IMR-90 (cell line): ENCODE results near the gene KRT72. TPM values are rescaled to one million over a fixed set of nuclear protein-coding genes. Genes with fewer than 3 reads are reported as not detected.

ENCODE experiments used
- ATAC-seq: fragments of 200-7000 bp; cut with Tn5 transposase; 2 replicates; pipeline ENCODE4 v1.9.1; 2020; ENCODE audit warnings: low read depth, mild to moderate bottlenecking, moderate library complexity
- BruUV-seq: library from RNA; stranded (reverse); fragments of 400-500 nt; replicated peaks from 2 replicates; lab custom pipeline; 2021; lab: Mats Ljungman, UMichigan
- CTCF ChIA-PET: fragments of 300-600 bp; formaldehyde crosslinking; extraction: SDS; loops from one replicate; lab custom pipeline; 2021; ENCODE audit warnings: antibody characterized with exemption; lab: Yijun Ruan, JAX
- POLR2A ChIA-PET: fragments of 300-600 bp; sonication (Branson Sonifier 250); formaldehyde crosslinking; loops from one replicate; lab custom pipeline; 2022; ENCODE audit warnings: antibody characterized with exemption; ENCODE audit not compliant: unreplicated experiment; lab: Charles Lee
- DNase-seq: peaks from one replicate; pipeline ENCODE4 v3.0.0; 2013
- H2AFZ ChIP-seq: replicated peaks from 2 replicates; pipeline ENCODE3; 2013; ENCODE audit warnings: low read length, mild to moderate bottlenecking; ENCODE audit not compliant: poor library complexity
- H2AK5ac ChIP-seq: 2 replicates; pipeline ENCODE4 v1.6.1; 2013; ENCODE audit warnings: low read depth, low read length, inconsistent platforms
- H2AK9ac ChIP-seq: replicated peaks from 2 replicates; pipeline ENCODE3; 2013; ENCODE audit warnings: mild to moderate bottlenecking, low read depth, low read length, moderate library complexity; ENCODE audit not compliant: poor library complexity
- H2BK120ac ChIP-seq: 2 replicates; pipeline ENCODE4 v1.6.1; 2013; ENCODE audit warnings: low read depth, low read length, inconsistent platforms
- H2BK15ac ChIP-seq: 3 replicates; pipeline ENCODE4 v1.6.1; 2013; ENCODE audit warnings: low read depth, low read length, inconsistent platforms
- H2BK20ac ChIP-seq: 2 replicates; pipeline ENCODE4 v1.6.1; 2013; ENCODE audit warnings: low read depth, mild to moderate bottlenecking, inconsistent platforms, low read length, moderate library complexity
- H2BK5ac ChIP-seq: 2 replicates; pipeline ENCODE4 v1.6.1; 2013; ENCODE audit warnings: mild to moderate bottlenecking, low read depth, low read length, inconsistent platforms; ENCODE audit not compliant: poor library complexity, severe bottlenecking
- H3K14ac ChIP-seq: replicated peaks from 2 replicates; pipeline ENCODE4 v1.6.1; 2013; ENCODE audit warnings: low read depth, low read length, inconsistent platforms
- H3K18ac ChIP-seq: 2 replicates; pipeline ENCODE4 v1.6.1; 2013; ENCODE audit warnings: low read depth, low read length, control low read depth
- H3K23ac ChIP-seq: 2 replicates; pipeline ENCODE4 v1.6.1; 2013; ENCODE audit warnings: low read depth, low read length, inconsistent platforms
- H3K27ac ChIP-seq: 2 replicates; pipeline ENCODE4 v1.5.1; 2013; ENCODE audit warnings: mild to moderate bottlenecking, control low read depth, low read length; ENCODE audit not compliant: insufficient read depth
- H3K27me3 ChIP-seq: 2 replicates; pipeline ENCODE4 v1.6.1; 2013; ENCODE audit warnings: low read length; ENCODE audit not compliant: control insufficient read depth, insufficient read depth
- H3K36me3 ChIP-seq: 2 replicates; pipeline ENCODE4 v1.6.1; 2013; ENCODE audit warnings: low read length, mixed read lengths; ENCODE audit not compliant: control insufficient read depth, insufficient read depth
- H3K4ac ChIP-seq: 2 replicates; pipeline ENCODE4 v1.6.1; 2013; ENCODE audit warnings: low read depth, low read length, inconsistent platforms
- H3K4me1 ChIP-seq: 2 replicates; pipeline ENCODE4 v1.6.1; 2013; ENCODE audit warnings: low read length, mixed read lengths; ENCODE audit not compliant: control insufficient read depth, insufficient read depth
- H3K4me2 ChIP-seq: 2 replicates; pipeline ENCODE4 v1.6.1; 2013; ENCODE audit warnings: low read depth, mild to moderate bottlenecking, control low read depth, low read length, moderate library complexity
- H3K4me3 ChIP-seq: 2 replicates; pipeline ENCODE4 v1.5.1; 2013; ENCODE audit warnings: low read depth, mild to moderate bottlenecking, control low read depth, low read length, moderate library complexity; ENCODE audit not compliant: insufficient read depth
- H3K56ac ChIP-seq: 2 replicates; pipeline ENCODE4 v1.6.1; 2013; ENCODE audit warnings: low read length, inconsistent platforms; ENCODE audit not compliant: insufficient read depth; ENCODE audit errors: extremely low read depth
- H3K79me1 ChIP-seq, 2 experiments: 2 replicates each; pipeline ENCODE4 v1.6.1; 2013; ENCODE audit warnings: low read length in 2 of 2, inconsistent platforms in 1 of 2, low read depth in 1 of 2
- H3K9ac ChIP-seq: 2 replicates; pipeline ENCODE4 v1.6.1; 2013; ENCODE audit warnings: low read depth, low read length, control low read depth
- H3K9me1 ChIP-seq: 2 replicates; pipeline ENCODE4 v1.6.1; 2013; ENCODE audit warnings: low read length, inconsistent platforms; ENCODE audit not compliant: insufficient read depth
- H3K9me3 ChIP-seq: 2 replicates; pipeline ENCODE4 v1.6.1; 2013; ENCODE audit warnings: low read length; ENCODE audit not compliant: control insufficient read depth, insufficient read depth
- H4K20me1 ChIP-seq: 2 replicates; pipeline ENCODE4 v1.6.1; 2013; ENCODE audit warnings: low read length, inconsistent platforms; ENCODE audit not compliant: insufficient read depth
- H4K5ac ChIP-seq: 2 replicates; pipeline ENCODE4 v1.6.1; 2013; ENCODE audit warnings: mild to moderate bottlenecking, low read depth, low read length, control low read depth
- H4K8ac ChIP-seq, 2 experiments: 2 replicates each; pipeline ENCODE4 v1.6.1; 2013; ENCODE audit warnings: low read depth in 2 of 2, low read length in 2 of 2, control low read depth in 1 of 2, inconsistent platforms in 1 of 2
- H4K91ac ChIP-seq: 2 replicates; pipeline ENCODE4 v1.6.1; 2013; ENCODE audit warnings: low read depth, low read length, inconsistent platforms; ENCODE audit not compliant: insufficient read depth
- BHLHE40 ChIP-seq: fragments of 150-350 bp; IDR thresholded peaks from 2 replicates; pipeline ENCODE4 v1.6.1; 2016; ENCODE audit warnings: mild to moderate bottlenecking, low read depth, low read length
- CEBPB ChIP-seq: IDR thresholded peaks from 2 replicates; pipeline ENCODE4 v1.6.1; 2012; ENCODE audit warnings: low read depth, low read length, improper control_type of control experiment
- CHD1 ChIP-seq: IDR thresholded peaks from 2 replicates; pipeline ENCODE4 v1.6.1; 2012; ENCODE audit warnings: low read depth, low read length, improper control_type of control experiment
- FOS ChIP-seq: fragments of 150-350 bp; IDR thresholded peaks from 2 replicates; pipeline ENCODE4 v1.6.1; 2016; ENCODE audit warnings: low read depth, low read length
- MAFK ChIP-seq: IDR thresholded peaks from 2 replicates; pipeline ENCODE4 v1.6.1; 2012; ENCODE audit warnings: low read depth, low read length, improper control_type of control experiment
- NFE2L2 ChIP-seq: fragments of 150-350 bp; IDR thresholded peaks from 2 replicates; pipeline ENCODE4 v1.6.1; 2016; ENCODE audit warnings: low read depth, mild to moderate bottlenecking, low read length
- POLR2A ChIP-seq: IDR thresholded peaks from 2 replicates; pipeline ENCODE4 v1.6.1; 2012; ENCODE audit warnings: mild to moderate bottlenecking, low read depth, low read length
- RCOR1 ChIP-seq: IDR thresholded peaks from 2 replicates; pipeline ENCODE4 v1.6.1; 2012; ENCODE audit warnings: mild to moderate bottlenecking, low read length, improper control_type of control experiment; ENCODE audit not compliant: insufficient replicate concordance
- RFX5 ChIP-seq: IDR thresholded peaks from 2 replicates; pipeline ENCODE4 v1.8.0; 2012; ENCODE audit warnings: low read depth, mild to moderate bottlenecking, low read length, moderate library complexity
- SMC3 ChIP-seq: fragments of 150-350 bp; IDR thresholded peaks from 2 replicates; pipeline ENCODE4 v1.6.1; 2016; ENCODE audit warnings: low read depth, mild to moderate bottlenecking, antibody characterized with exemption, low read length, moderate library complexity
- USF2 ChIP-seq: fragments of 150-350 bp; IDR thresholded peaks from 2 replicates; pipeline ENCODE4 v1.6.1; 2017; ENCODE audit warnings: mild to moderate bottlenecking, antibody characterized with exemption, low read length, low read depth
- WGBS, 2 experiments: methylation state at CpG; one replicate each; pipeline versions ENCODE4 v1.1.5 to v1.1.7; 2013; ENCODE audit warnings: missing lambda C conversion rate in 2 of 2; ENCODE audit not compliant: insufficient read length in 1 of 2; ENCODE audit errors: extremely low coverage in 2 of 2; 5-methylcytosine and 5-hydroxymethylcytosine counted together
- dilution Hi-C: fragments of 300-500 bp; cut with HindIII; formaldehyde crosslinking; loops from one replicate; pipeline ENCODE4 v1.14.3; 2018; ENCODE audit warnings: low sequenced_read_pairs; ENCODE audit not compliant: unreplicated experiment
- in situ Hi-C: fragments of 300-500 bp; cut with MboI; formaldehyde crosslinking; loops from 3 replicates; pipeline ENCODE4 v1.14.3; 2019; ENCODE audit warnings: low sequenced_read_pairs, inconsistent platforms, mixed read lengths
- intact Hi-C: fragments of 100-400 bp; cut with micrococcal nuclease; formaldehyde crosslinking; loops from 2 replicates; pipeline ENCODE4 v1.10.0; 2022
- polyA plus RNA-seq, 3 experiments: library from polyadenylated mRNA; depleted of rRNA; stranded (reverse); fragments of >200 nt; gene quantifications; 2 replicates each; pipeline ENCODE4 v1.2.3, GENCODE V29; 2012; ENCODE audit warnings: low replicate concordance in 1 of 3
- total RNA-seq: library from RNA; depleted of rRNA; stranded (reverse); fragments of >200 nt; gene quantifications from 2 replicates; pipeline ENCODE4 v1.2.3, GENCODE V29; 2012

Gene KRT72
- total and polyA plus RNA-seq, 2 of the 4 experiments (the other 2 are of a cell fraction) = not detected

- Histone ChIP-seq H2BK20ac (no peak overlapping the region), H3K23ac (no peak overlapping the region), H3K27me3 (peaks cover 32% of the 10 kb centered on the region), H3K36me3 (no peaks in the 10 kb centered on the region), H4K8ac (no peak overlapping the region), H3K4ac (no peak overlapping the region), H3K4me2 (no peak overlapping the region), H3K4me1 (no peaks in the 10 kb centered on the region), H3K9me3 (no peaks in the 10 kb centered on the region), H3K79me1 (no peaks in the 10 kb centered on the region), H2AK5ac (no peak overlapping the region), H3K56ac (no peak overlapping the region), H2AK9ac (no peak overlapping the region), H2BK120ac (no peak overlapping the region), H3K27ac (no peak overlapping the region), H4K91ac (no peak overlapping the region), H4K20me1 (no peaks in the 10 kb centered on the region), H2BK5ac (no peak overlapping the region), H3K4me3 (no peak overlapping the region), H4K5ac (no peak overlapping the region), H3K18ac (no peak overlapping the region), H3K14ac (no peak overlapping the region), H2AFZ (no peak overlapping the region), H3K9ac (no peak overlapping the region), H3K9me1 (no peaks in the 10 kb centered on the region), H2BK15ac (no peak overlapping the region)
- ATAC-seq (no peak), DNase-seq (no peak)
- dilution Hi-C loops (no loop called here), intact Hi-C loops (no loop called here), in situ Hi-C loops (no loop called here)
- no peak for TF ChIP-seq POLR2A
- TF ChIP-seq RCOR1 = no peak
- TF ChIP-seq NFE2L2 = no peak
- no peak for TF ChIP-seq SMC3
- TF ChIP-seq RFX5 = no peak
- TF ChIP-seq CEBPB = no peak
- no peak for TF ChIP-seq USF2
- no peak for TF ChIP-seq FOS
- TF ChIP-seq CHD1 = no peak
- no peak for TF ChIP-seq MAFK
- TF ChIP-seq BHLHE40 = no peak
- POLR2A ChIA-PET = no interaction called here
- CTCF ChIA-PET = no interaction called here
- no TSS peak for BruUV-seq
- WGBS, 2 experiments = 40% methylated on average over 1 of the region's 6 CpGs; no CpG with 5 or more reads in 1 of the 2 experiments
These were observed 42.8 kb upstream of the KRT72 start for GRCh38 chr12:52644078-52644415.
